ENCODE data around the gene GPR65. TPM values are rescaled to one million over a fixed set of nuclear protein-coding genes. Genes with fewer than 3 reads are reported as not detected.

Gene GPR65
- total and polyA plus RNA-seq, 9 of the 15 experiments (the other 6 are each of a cell fraction or from before 2014, with no cell fraction given) = 0.03 to 0.11 (median 0.04) TPM; not detected in 6

- TF ChIP-seq ATF1 (CRISPR knock-in tag; IDR thresholded peaks at IDR 0.05) (no peak), ATF1 (tag; IDR thresholded peaks at IDR 0.05) (0 out of 2 replicates have a peak, but pooled peaks have one; percentile 9), EGR1 (conservative IDR thresholded peaks at IDR 0.05) (no peak), ZNF277 (CRISPR knock-in tag; IDR thresholded peaks at IDR 0.05; ENCODE audit: borderline replicate concordance) (no peak), XRCC5 (IDR thresholded peaks at IDR 0.05; ENCODE audit: low read depth, low read length) (no peak), SOX6 (IDR thresholded peaks at IDR 0.05) (peak; percentile 10; the same call in 1 of the 2 replicates), ZNF778 (CRISPR knock-in tag; IDR thresholded peaks at IDR 0.05) (no peak), DNMT1 (IDR thresholded peaks at IDR 0.05) (no peak), ZNF586 (CRISPR knock-in tag; conservative IDR thresholded peaks at IDR 0.05) (no peak), ZNF12 (CRISPR knock-in tag; IDR thresholded peaks at IDR 0.05) (no peak), CTCF (IDR thresholded peaks at IDR 0.05 in 2 of 3, conservative IDR thresholded peaks at IDR 0.05 in 1 of 3; ENCODE audit: insufficient read depth in 2 of 3, low read depth in 1 of 3, low read length in 3 of 3) (no peak), L3MBTL2 (IDR thresholded peaks at IDR 0.05) (peak; percentile 75), ZNF75A (CRISPR knock-in tag; IDR thresholded peaks at IDR 0.05) (no peak), RBFOX2 (IDR thresholded peaks at IDR 0.05; ENCODE audit: low read depth, low read length) (no peak), MEIS2 (IDR thresholded peaks at IDR 0.05; ENCODE audit: partially characterized antibody) (peak; percentile 42), ZNF785 (CRISPR knock-in tag; IDR thresholded peaks at IDR 0.05) (no peak), FIP1L1 (IDR thresholded peaks at IDR 0.05; ENCODE audit: low read depth, low read length, poor library complexity, severe bottlenecking) (no peak), SMARCA5 (IDR thresholded peaks at IDR 0.05) (no peak), HIVEP1 (CRISPR knock-in tag; IDR thresholded peaks at IDR 0.05) (no peak), HNRNPH1 (optimal IDR thresholded peaks at IDR 0.05; ENCODE audit: low read depth, low read length) (no peak), SREBF1 (IDR thresholded peaks at IDR 0.05; ENCODE audit: borderline replicate concordance, low read depth, low read length) (no peak), SMAD4 (CRISPR knock-in tag; conservative IDR thresholded peaks at IDR 0.05) (peak; percentile 58), FOSL1 (tag; conservative IDR thresholded peaks at IDR 0.05) (peak; percentile 18; the same call in 1 of the 2 replicates), CXXC5 (CRISPR knock-in tag; IDR thresholded peaks at IDR 0.05) (peak; percentile 43; the same call in 1 of the 2 replicates), NEUROD1 (IDR thresholded peaks at IDR 0.05; ENCODE audit: borderline replicate concordance, low read depth, low read length, partially characterized antibody) (no peak), ZNF133 (CRISPR knock-in tag; IDR thresholded peaks at IDR 0.05) (no peak), HDAC3 (IDR thresholded peaks at IDR 0.05; ENCODE audit: borderline replicate concordance, partially characterized antibody) (no peak)
These were observed 9.2 kb upstream of the GPR65 start (continued) for GRCh38 chr14:87995500-87996290.

Measured in K562 (cell line).